ENCODE results near the gene TMEM132D. TPM values are rescaled to one million over a fixed set of nuclear protein-coding genes. Genes with fewer than 3 reads are reported as not detected.

Gene TMEM132D
- total RNA-seq, 1 experiment from 2014 or later: not detected

- Histone ChIP-seq H3K4me3 (ENCODE audit: low read depth, low read length, poor library complexity, severe bottlenecking) (no peak overlapping the region), H3K36me3 (ENCODE audit: insufficient read depth, low read length, poor library complexity, severe bottlenecking) (no peaks in the 10 kb centered on the region), H3K9me3 (ENCODE audit: low read depth, low read length, poor library complexity, severe bottlenecking) (no peaks in the 10 kb centered on the region), H3K27me3 (replicated peaks; ENCODE audit: insufficient read depth, low read depth, low read length, poor library complexity) (no peaks in the 10 kb centered on the region), H3K4me1 (ENCODE audit: insufficient read depth, low read length, poor library complexity, severe bottlenecking) (no peaks in the 10 kb centered on the region), H3K27ac (ENCODE audit: low read depth, low read length, poor library complexity, severe bottlenecking) (no peak overlapping the region)
- ChIA-PET POLR2A (ENCODE audit: low non-redundant PET) (no interaction called here), CTCF (no interaction called here)
- TF ChIP-seq EZH2 (IDR thresholded peaks at IDR 0.05; ENCODE audit: borderline replicate concordance, low read depth, low read length, poor library complexity, severe bottlenecking): no peak
- no peak for TF ChIP-seq CTCF (conservative IDR thresholded peaks at IDR 0.05; ENCODE audit: low read depth, low read length)
- DNase-seq (ENCODE audit: low spot score): no peak
- BruUV-seq (replicated peaks): no TSS peak
- intact Hi-C loops (cut with micrococcal nuclease; ENCODE audit: unreplicated experiment): no loop called here
Measured at GRCh38 chr12:129841251-129841650, 62.6 kb downstream of the TMEM132D start.

- no peaks in the 10 kb centered on the region for H3K4me1 ChIP-seq (ENCODE audit: insufficient read depth, low read length, poor library complexity, severe bottlenecking)
- no peaks in the 10 kb centered on the region for H3K9me3 ChIP-seq (ENCODE audit: low read depth, low read length, poor library complexity, severe bottlenecking)
- no peak for TF ChIP-seq CTCF (conservative IDR thresholded peaks at IDR 0.05; ENCODE audit: low read depth, low read length)
- no peak for TF ChIP-seq EZH2 (IDR thresholded peaks at IDR 0.05; ENCODE audit: borderline replicate concordance, low read depth, low read length, poor library complexity, severe bottlenecking)
- no peaks in the 10 kb centered on the region for H3K36me3 ChIP-seq (ENCODE audit: insufficient read depth, low read length, poor library complexity, severe bottlenecking)
- ChIA-PET POLR2A (ENCODE audit: low non-redundant PET) (no interaction called here), CTCF (no interaction called here)
- no peak for DNase-seq (ENCODE audit: low spot score)
- H3K4me3 ChIP-seq (ENCODE audit: low read depth, low read length, poor library complexity, severe bottlenecking): no peak overlapping the region
- intact Hi-C loops (cut with micrococcal nuclease; ENCODE audit: unreplicated experiment): no loop called here
- H3K27me3 ChIP-seq (replicated peaks; ENCODE audit: insufficient read depth, low read depth, low read length, poor library complexity): no peaks in the 10 kb centered on the region
- H3K27ac ChIP-seq (ENCODE audit: low read depth, low read length, poor library complexity, severe bottlenecking): no peak overlapping the region
- no TSS peak for BruUV-seq (replicated peaks)
Measured at GRCh38 chr12:129840145-129840884, 63.5 kb downstream of the TMEM132D start.

GRCh38 chr12:129839679-129840078 lies 64.1 kb downstream of the TMEM132D start:
- no peaks in the 10 kb centered on the region for H3K9me3 ChIP-seq (ENCODE audit: low read depth, low read length, poor library complexity, severe bottlenecking)
- H3K4me1 ChIP-seq (ENCODE audit: insufficient read depth, low read length, poor library complexity, severe bottlenecking): no peaks in the 10 kb centered on the region
- no peaks in the 10 kb centered on the region for H3K36me3 ChIP-seq (ENCODE audit: insufficient read depth, low read length, poor library complexity, severe bottlenecking)
- no peak for DNase-seq (ENCODE audit: low spot score)
- H3K4me3 ChIP-seq (ENCODE audit: low read depth, low read length, poor library complexity, severe bottlenecking): no peak overlapping the region
- intact Hi-C loops (cut with micrococcal nuclease; ENCODE audit: unreplicated experiment): no loop called here
- ChIA-PET CTCF (no interaction called here), POLR2A (ENCODE audit: low non-redundant PET) (no interaction called here)
- TF ChIP-seq CTCF (conservative IDR thresholded peaks at IDR 0.05; ENCODE audit: low read depth, low read length) (no peak), EZH2 (IDR thresholded peaks at IDR 0.05; ENCODE audit: borderline replicate concordance, low read depth, low read length, poor library complexity, severe bottlenecking) (no peak)
- H3K27ac ChIP-seq (ENCODE audit: low read depth, low read length, poor library complexity, severe bottlenecking): no peak overlapping the region
- no peaks in the 10 kb centered on the region for H3K27me3 ChIP-seq (replicated peaks; ENCODE audit: insufficient read depth, low read depth, low read length, poor library complexity)
- no TSS peak for BruUV-seq (replicated peaks)
